IPS-20b (cell line): ENCODE measurements around the gene KYAT1.
A peak's percentile ranks its signal among the peaks of the same experiment; 100 is the strongest.
"Not testable (repeated sequence)": the region's sequence is repeated elsewhere in the genome, so short reads cannot be mapped to it uniquely, and the experiment has no call there.

ENCODE experiments used
- H3K27ac ChIP-seq: one replicate; pipeline ENCODE4 v1.5.1; 2013; ENCODE audit warnings: low read length
- H3K27me3 ChIP-seq: 2 replicates; pipeline ENCODE4 v1.6.1; 2013; ENCODE audit warnings: mild to moderate bottlenecking, low read length, inconsistent platforms; ENCODE audit not compliant: insufficient read depth
- H3K36me3 ChIP-seq: 2 replicates; pipeline ENCODE4 v1.6.1; 2013; ENCODE audit warnings: low read depth, mild to moderate bottlenecking, inconsistent platforms, low read length, moderate library complexity; ENCODE audit not compliant: insufficient read depth
- H3K4me1 ChIP-seq: 2 replicates; pipeline ENCODE4 v1.6.1; 2013; ENCODE audit warnings: mild to moderate bottlenecking, control low read depth, inconsistent platforms, low read length, moderate library complexity; ENCODE audit not compliant: insufficient read depth
- H3K4me3 ChIP-seq: 2 replicates; pipeline ENCODE4 v1.5.1; 2013; ENCODE audit warnings: mild to moderate bottlenecking, low read length, inconsistent platforms
- H3K9ac ChIP-seq: 2 replicates; pipeline ENCODE4 v1.6.1; 2013; ENCODE audit warnings: low read depth, mild to moderate bottlenecking, inconsistent platforms, low read length, moderate library complexity
- H3K9me3 ChIP-seq: 2 replicates; pipeline ENCODE4 v1.6.1; 2013; ENCODE audit warnings: mild to moderate bottlenecking, low read depth, low read length, inconsistent platforms; ENCODE audit not compliant: insufficient read depth

The KYAT1 gene

GRCh38 chr9:128846680-128847030, 35.1 kb downstream of the KYAT1 start:
- peaks cover 9% of the 10 kb centered on the region for H3K36me3 ChIP-seq
- no peaks in the 10 kb centered on the region for H3K27me3 ChIP-seq
- no peak overlapping the region for H3K9ac ChIP-seq
- no peaks in the 10 kb centered on the region for H3K4me1 ChIP-seq
- no peak overlapping the region for H3K27ac ChIP-seq
- no peaks in the 10 kb centered on the region; the same call in 1 of the 2 replicates for H3K9me3 ChIP-seq
- H3K4me3 ChIP-seq: no peak overlapping the region

- Histone ChIP-seq H3K36me3 (peaks cover 15% of the 10 kb centered on the region), H3K9ac (no peak overlapping the region), H3K27ac (no peak overlapping the region)
Observed at GRCh38 chr9:128845186-128845931, 36.4 kb downstream of the KYAT1 start.

GRCh38 chr9:128843171-128843570, 38.6 kb downstream of the KYAT1 start:
- not testable (repeated sequence) for H3K27me3 ChIP-seq, H3K4me3 ChIP-seq, H3K9ac ChIP-seq, H3K27ac ChIP-seq, H3K4me1 ChIP-seq, H3K9me3 ChIP-seq
- peaks cover 20% of the 10 kb centered on the region for H3K36me3 ChIP-seq

More at GRCh38 chr9:128845186-128845931, 36.4 kb downstream of the KYAT1 start:
- Histone ChIP-seq H3K4me1 (no peaks in the 10 kb centered on the region), H3K27me3 (no peaks in the 10 kb centered on the region), H3K4me3 (no peak overlapping the region), H3K9me3 (no peaks in the 10 kb centered on the region)

GRCh38 chr9:128841694-128842492, 39.9 kb downstream of the KYAT1 start:
- peaks cover 22% of the 10 kb centered on the region for H3K36me3 ChIP-seq
- H3K27me3 ChIP-seq: no peaks in the 10 kb centered on the region
- no peak overlapping the region for H3K27ac ChIP-seq
- H3K9ac ChIP-seq: no peak overlapping the region
- no peaks in the 10 kb centered on the region for H3K9me3 ChIP-seq
- H3K4me1 ChIP-seq: no peaks in the 10 kb centered on the region
- no peak overlapping the region for H3K4me3 ChIP-seq

GRCh38 chr9:128840524-128840923, 41.2 kb downstream of the KYAT1 start:
- Histone ChIP-seq H3K9ac (no peak overlapping the region), H3K4me3 (no peak overlapping the region), H3K9me3 (no peaks in the 10 kb centered on the region), H3K27ac (no peak overlapping the region), H3K4me1 (no peaks in the 10 kb centered on the region), H3K27me3 (no peaks in the 10 kb centered on the region), H3K36me3 (peaks cover 26% of the 10 kb centered on the region)

- Histone ChIP-seq H3K27ac (no peak overlapping the region), H3K9ac (no peak overlapping the region), H3K9me3 (no peaks in the 10 kb centered on the region)
Observed at GRCh38 chr9:128838338-128838737, 43.4 kb downstream of the KYAT1 start.

GRCh38 chr9:128836509-128837145, 45.1 kb downstream of the KYAT1 start:
- H3K36me3 ChIP-seq: peaks cover 40% of the 10 kb centered on the region; the same call in 1 of the 2 replicates
- H3K9ac ChIP-seq: no peak overlapping the region
- H3K4me1 ChIP-seq: no peaks in the 10 kb centered on the region
- H3K4me3 ChIP-seq: no peak overlapping the region
- H3K27ac ChIP-seq: no peak overlapping the region
- no peaks in the 10 kb centered on the region for H3K27me3 ChIP-seq
- no peaks in the 10 kb centered on the region for H3K9me3 ChIP-seq

More at GRCh38 chr9:128838338-128838737, 43.4 kb downstream of the KYAT1 start:
- Histone ChIP-seq H3K4me1 (no peaks in the 10 kb centered on the region), H3K36me3 (peaks cover 37% of the 10 kb centered on the region), H3K4me3 (no peak overlapping the region), H3K27me3 (no peaks in the 10 kb centered on the region)

- H3K9ac ChIP-seq: no peak overlapping the region
- no peaks in the 10 kb centered on the region for H3K9me3 ChIP-seq
- no peaks in the 10 kb centered on the region for H3K27me3 ChIP-seq
- H3K36me3 ChIP-seq: peaks cover 35% of the 10 kb centered on the region; the same call in 1 of the 2 replicates
- no peaks in the 10 kb centered on the region for H3K4me1 ChIP-seq
- no peak overlapping the region for H3K27ac ChIP-seq
- H3K4me3 ChIP-seq: no peak overlapping the region
Observed at GRCh38 chr9:128835246-128836210, 46.2 kb downstream of the KYAT1 start.

- H3K27me3 ChIP-seq: no peaks in the 10 kb centered on the region
- H3K4me3 ChIP-seq: no peak overlapping the region
- H3K9me3 ChIP-seq: no peaks in the 10 kb centered on the region
- H3K9ac ChIP-seq: no peak overlapping the region
- peaks cover 34% of the 10 kb centered on the region; the same call in 1 of the 2 replicates for H3K36me3 ChIP-seq
- no peak overlapping the region for H3K27ac ChIP-seq
- H3K4me1 ChIP-seq: 0 out of 2 replicates have a peak, but pooled peaks cover under 1% of the 10 kb centered on the region
Observed at GRCh38 chr9:128833696-128834095, 48.1 kb downstream of the KYAT1 start.

GRCh38 chr9:128829477-128830251, 52.1 kb downstream of the KYAT1 start, which contains the start of gene SPOUT1:
Gene SPOUT1 (minus strand): TSS chr9:128829794. CDS start chr9:128829780, 14 bp downstream.
- Histone ChIP-seq H3K36me3 (peaks cover 53% of the 10 kb centered on the region), H3K27me3 (no peaks in the 10 kb centered on the region)

More at GRCh38 chr9:128829477-128830251, 52.1 kb downstream of the KYAT1 start, which contains the start of gene SPOUT1:
- no peaks in the 10 kb centered on the region for H3K9me3 ChIP-seq
- H3K9ac ChIP-seq: peak within 1 kb of the TSS; percentile 85
- peak within 1 kb of the TSS; percentile 13 for H3K27ac ChIP-seq
- peak within 1 kb of the TSS; percentile 83 for H3K4me3 ChIP-seq
- H3K4me1 ChIP-seq: 0 out of 2 replicates have a peak, but pooled peaks cover 4% of the 10 kb centered on the region
